H9 (cell line): ENCODE data around the gene SRXN1. TPM values are rescaled to one million over a fixed set of nuclear protein-coding genes. Genes with fewer than 3 reads are reported as not detected.

Experiments used
- DNase-seq: peaks from one replicate; pipeline ENCODE4 v3.0.0-alpha.2; 2017
- H2AFZ ChIP-seq: one replicate; pipeline ENCODE4 v1.6.1; 2013; ENCODE audit warnings: mild to moderate bottlenecking, low read length, control low read depth, moderate library complexity
- H2AK5ac ChIP-seq: 2 replicates; pipeline ENCODE4 v1.6.1; 2013; ENCODE audit warnings: low read length, control low read depth, mixed read lengths; ENCODE audit not compliant: insufficient read length
- H2BK120ac ChIP-seq: one replicate; pipeline ENCODE4 v1.6.1; 2013; ENCODE audit warnings: low read depth, mild to moderate bottlenecking, low read length, control low read depth, inconsistent platforms; ENCODE audit not compliant: poor library complexity, severe bottlenecking
- H2BK12ac ChIP-seq: 2 replicates; pipeline ENCODE4 v1.6.1; 2013; ENCODE audit warnings: low read length, control low read depth, mixed read lengths, low read depth; ENCODE audit not compliant: insufficient read length
- H2BK15ac ChIP-seq: 2 replicates; pipeline ENCODE4 v1.6.1; 2013; ENCODE audit warnings: low read depth, low read length, control low read depth
- H2BK20ac ChIP-seq: one replicate; pipeline ENCODE4 v1.6.1; 2013; ENCODE audit warnings: low read depth, mild to moderate bottlenecking, low read length, control low read depth, inconsistent platforms; ENCODE audit not compliant: poor library complexity, severe bottlenecking
- H2BK5ac ChIP-seq: 2 replicates; pipeline ENCODE4 v1.6.1; 2013; ENCODE audit warnings: low read length, control low read depth, mixed read lengths; ENCODE audit not compliant: insufficient read length
- H3K14ac ChIP-seq: 2 replicates; pipeline ENCODE4 v1.6.1; 2013; ENCODE audit warnings: low read length, control low read depth; ENCODE audit not compliant: insufficient read depth
- H3K18ac ChIP-seq: 2 replicates; pipeline ENCODE4 v1.6.1; 2013; ENCODE audit warnings: low read depth, mild to moderate bottlenecking, mixed read lengths, low read length, control low read depth; ENCODE audit not compliant: insufficient read length
- H3K23ac ChIP-seq: 2 replicates; pipeline ENCODE4 v1.6.1; 2013; ENCODE audit warnings: low read length, control low read depth, mixed read lengths, low read depth; ENCODE audit not compliant: insufficient read length
- H3K23me2 ChIP-seq: 2 replicates; pipeline ENCODE4 v1.6.1; 2013; ENCODE audit warnings: low read depth, mild to moderate bottlenecking, mixed read lengths, low read length, control low read depth; ENCODE audit not compliant: insufficient read length, poor library complexity, severe bottlenecking
- H3K27ac ChIP-seq: 2 replicates; pipeline ENCODE4 v1.5.1; 2013; ENCODE audit warnings: low read length, control low read depth, mixed read lengths, low read depth; ENCODE audit not compliant: insufficient read length
- H3K27me3 ChIP-seq: 2 replicates; pipeline ENCODE4 v1.6.1; 2013; ENCODE audit warnings: low read length, control low read depth, inconsistent platforms; ENCODE audit not compliant: insufficient read depth
- H3K4ac ChIP-seq: 2 replicates; pipeline ENCODE4 v1.6.1; 2013; ENCODE audit warnings: low read depth, mild to moderate bottlenecking, control low read depth, inconsistent platforms, low read length, moderate library complexity
- H3K4me1 ChIP-seq: 2 replicates; pipeline ENCODE4 v1.6.1; 2013; ENCODE audit warnings: low read length, control low read depth, inconsistent platforms; ENCODE audit not compliant: insufficient read depth
- H3K4me2 ChIP-seq: 2 replicates; pipeline ENCODE4 v1.6.1; 2013; ENCODE audit warnings: low read length, control low read depth, mixed read lengths; ENCODE audit not compliant: insufficient read length, insufficient read depth
- H3K56ac ChIP-seq: 2 replicates; pipeline ENCODE4 v1.6.1; 2013; ENCODE audit warnings: low read depth, mild to moderate bottlenecking, mixed read lengths, low read length, control low read depth; ENCODE audit not compliant: insufficient read length
- H3K79me1 ChIP-seq: 2 replicates; pipeline ENCODE4 v1.6.1; 2013; ENCODE audit warnings: low read depth, mild to moderate bottlenecking, moderate library complexity, low read length, control low read depth, inconsistent platforms; ENCODE audit not compliant: insufficient read depth, poor library complexity, severe bottlenecking
- H3K79me2 ChIP-seq: 2 replicates; pipeline ENCODE4 v1.6.1; 2013; ENCODE audit warnings: low read length, control low read depth, inconsistent platforms; ENCODE audit not compliant: insufficient read depth
- H3K9ac ChIP-seq: 2 replicates; pipeline ENCODE4 v1.6.1; 2013; ENCODE audit warnings: low read length, control low read depth, mixed read lengths; ENCODE audit not compliant: insufficient read length; ENCODE audit errors: extremely low read depth
- H3K9me3 ChIP-seq: one replicate; pipeline ENCODE4 v1.6.1; 2013; ENCODE audit warnings: low read depth, low read length, inconsistent platforms; ENCODE audit not compliant: control insufficient read depth
- H3T11ph ChIP-seq: one replicate; pipeline ENCODE4 v1.6.1; 2013; ENCODE audit warnings: mild to moderate bottlenecking, low read length, control low read depth, inconsistent platforms
- H4K20me1 ChIP-seq: one replicate; pipeline ENCODE4 v1.6.1; 2013; ENCODE audit not compliant: control insufficient read depth, insufficient read length, insufficient read depth
- H4K5ac ChIP-seq: 2 replicates; pipeline ENCODE4 v1.6.1; 2013; ENCODE audit warnings: low read depth, mild to moderate bottlenecking, mixed read lengths, low read length, control low read depth; ENCODE audit not compliant: insufficient read length
- H4K8ac ChIP-seq: replicated peaks from 2 replicates; pipeline ENCODE4 v1.6.1; 2013; ENCODE audit warnings: low read length, control low read depth, mixed read lengths, low read depth; ENCODE audit not compliant: insufficient read length
- H4K91ac ChIP-seq: 2 replicates; pipeline ENCODE4 v1.6.1; 2013; ENCODE audit warnings: low read depth, mild to moderate bottlenecking, moderate library complexity, mixed read lengths, low read length, control low read depth; ENCODE audit not compliant: insufficient read length
- H3K27ac Mint-ChIP-seq, 3 experiments: 2 replicates in 2 of 3; 3 replicates in 1 of 3; pipeline ENCODE4 v1.8.0; 2020 to 2021; ENCODE audit warnings: mixed read lengths in 3 of 3, mild to moderate bottlenecking in 1 of 3, moderate library complexity in 1 of 3
- H3K27me3 Mint-ChIP-seq: 2 replicates; pipeline ENCODE4 v1.8.0; 2021; ENCODE audit warnings: low read depth, mild to moderate bottlenecking, moderate library complexity, mixed read lengths
- H3K36me3 Mint-ChIP-seq, 3 experiments: 2 replicates in 2 of 3; 3 replicates in 1 of 3; pipeline ENCODE4 v1.8.0; 2020 to 2021; ENCODE audit warnings: low read depth in 3 of 3, mixed read lengths in 3 of 3; ENCODE audit not compliant: insufficient read depth in 1 of 3
- H3K4me1 Mint-ChIP-seq, 2 experiments: 2 replicates each; pipeline ENCODE4 v1.8.0; 2020; ENCODE audit warnings: mixed read lengths in 2 of 2
- H3K4me3 Mint-ChIP-seq, 2 experiments: 2 replicates in 1 of 2; 3 replicates in 1 of 2; pipeline ENCODE4 v1.8.0; 2020 to 2021; ENCODE audit warnings: mild to moderate bottlenecking in 2 of 2, mixed read lengths in 2 of 2, moderate library complexity in 1 of 2
- H3K9me3 Mint-ChIP-seq, 2 experiments: 2 replicates in 1 of 2; 3 replicates in 1 of 2; pipeline ENCODE4 v1.8.0; 2020; ENCODE audit warnings: mild to moderate bottlenecking in 2 of 2, mixed read lengths in 2 of 2, moderate library complexity in 1 of 2
- CTCF ChIP-seq: fragments of 200-600 bp; sonication (generic); conservative IDR thresholded peaks from 3 replicates; pipeline ENCODE4 v1.8.0; 2021; ENCODE audit warnings: antibody characterized with exemption, mild to moderate bottlenecking
- WGBS: extraction: QIAGEN DNeasy Blood & Tissue Kit; methylation state at CpG from one replicate; pipeline ENCODE4 v1.1.7; 2013; ENCODE audit warnings: missing lambda C conversion rate, low lambda C conversion rate, mixed read lengths; ENCODE audit not compliant: insufficient read length; ENCODE audit errors: extremely low coverage; 5-methylcytosine and 5-hydroxymethylcytosine counted together
- total RNA-seq: library from RNA; stranded (reverse); gene quantifications from 2 replicates; pipeline ENCODE4 v1.2.1, GENCODE V29; 2021

The SRXN1 gene
- total RNA-seq, 1 experiment from 2014 or later: 25.7 TPM

GRCh38 chr20:654417-654750, 1.4 kb upstream of the SRXN1 start:
- peak overlapping the region in 1 of 3 experiments; percentile 17; a peak in 2 of 7 replicates for H3K27ac Mint-ChIP-seq
- no peak for DNase-seq
- Histone ChIP-seq H3K18ac (no peak overlapping the region), H2BK5ac (no peak overlapping the region), H3K14ac (no peak overlapping the region), H2BK20ac (no peak overlapping the region), H2BK12ac (no peak overlapping the region), H3K9me3 (no peaks in the 10 kb centered on the region), H2BK120ac (no peak overlapping the region), H3T11ph (no peak overlapping the region), H4K20me1 (no peaks in the 10 kb centered on the region), H3K79me2 (no peaks in the 10 kb centered on the region; the same call in 1 of the 2 replicates), H3K56ac (no peak overlapping the region), H3K9ac (no peak overlapping the region), H4K8ac (no peak overlapping the region), H3K4ac (no peak overlapping the region), H3K4me2 (no peak overlapping the region), H2AFZ (no peak overlapping the region), H4K5ac (no peak overlapping the region), H3K79me1 (no peaks in the 10 kb centered on the region), H3K23me2 (peaks cover 4% of the 10 kb centered on the region), H2BK15ac (no peak overlapping the region), H3K4me1 (peaks cover 22% of the 10 kb centered on the region; the same call in 1 of the 2 replicates), H4K91ac (no peak overlapping the region), H3K27me3 (no peaks in the 10 kb centered on the region), H3K23ac (no peak overlapping the region), H3K27ac (no peak overlapping the region), H2AK5ac (no peak overlapping the region)
- WGBS: no CpG with 5 or more reads among the region's 3 CpGs
- peak overlapping the region in 1 of 2 experiments; percentile 83; a peak in 2 of 5 replicates for H3K4me3 Mint-ChIP-seq
- no peak for TF ChIP-seq CTCF
- H3K9me3 Mint-ChIP-seq: no peaks in the 10 kb centered on the region
- peaks cover 9% of the 10 kb centered on the region; the same call in 1 of the 2 replicates for H3K27me3 Mint-ChIP-seq
- peaks cover 8 to 16% (median 15%) of the 10 kb centered on the region in 3 experiments; a peak in 6 of 7 replicates for H3K36me3 Mint-ChIP-seq
- H3K4me1 Mint-ChIP-seq: peaks cover 60 to 61% of the 10 kb centered on the region in 2 experiments
